Measurements from ENCODE around the gene ESR2. TPM values are rescaled to one million over a fixed set of nuclear protein-coding genes. Genes with fewer than 3 reads are reported as not detected.
A peak's percentile ranks its signal among the peaks of the same experiment; 100 is the strongest.

The ESR2 gene
- polyA plus RNA-seq, 1 of the 3 experiments (the other 2 are of a cell fraction), result 0.03 TPM

DNA sequence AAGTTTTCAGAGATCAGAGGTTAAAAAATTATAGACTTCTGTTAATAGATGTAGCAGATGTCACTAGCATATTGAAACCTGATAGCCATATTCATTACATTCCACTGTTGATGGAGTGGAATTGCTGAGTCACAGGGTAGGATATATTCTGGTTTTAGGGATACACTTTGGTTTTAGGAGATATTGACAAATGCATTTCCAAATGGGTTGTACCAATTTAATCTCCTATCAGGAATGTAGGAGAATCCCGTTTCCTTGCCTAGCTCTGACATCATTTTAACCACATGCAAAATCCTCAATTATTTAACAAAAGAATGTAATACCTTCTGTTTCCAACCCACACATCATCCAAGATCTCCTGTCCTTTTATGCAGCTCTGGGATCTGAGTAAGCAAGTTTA lies 30.7 kb upstream of the ESR2 start:
- no peak overlapping the region for H3K9ac ChIP-seq
- no peaks in the 10 kb centered on the region for H3K79me2 ChIP-seq (ENCODE audit: insufficient read depth)
- no peak overlapping the region for H3K27ac ChIP-seq (ENCODE audit: low read depth in 2 of 2, low read length in 1 of 2)
- no peaks in the 10 kb centered on the region for H3K9me3 ChIP-seq
- H3K4me2 ChIP-seq, result no peak overlapping the region
- H3K27me3 ChIP-seq (ENCODE audit: insufficient read depth), result no peaks in the 10 kb centered on the region
- no peaks in the 10 kb centered on the region for H3K4me1 ChIP-seq (ENCODE audit: control insufficient read depth in 1 of 2, insufficient read depth in 2 of 2, low read depth in 1 of 2, low read length in 1 of 2)
- no peaks in the 10 kb centered on the region for H3K9me2 ChIP-seq
- peaks cover 8% of the 10 kb centered on the region for H3F3A ChIP-seq (replicated peaks; ENCODE audit: insufficient read depth)
- H3K4me3 ChIP-seq (ENCODE audit: low read depth in 2 of 2, low read length in 1 of 2), result no peak overlapping the region
- H4K20me1 ChIP-seq (ENCODE audit: insufficient read depth), result no peaks in the 10 kb centered on the region
- 65% methylated on average over 1 of the region's 1 CpG for WGBS (ENCODE audit: low lambda C conversion rate)
- TF ChIP-seq, protein P1, sequence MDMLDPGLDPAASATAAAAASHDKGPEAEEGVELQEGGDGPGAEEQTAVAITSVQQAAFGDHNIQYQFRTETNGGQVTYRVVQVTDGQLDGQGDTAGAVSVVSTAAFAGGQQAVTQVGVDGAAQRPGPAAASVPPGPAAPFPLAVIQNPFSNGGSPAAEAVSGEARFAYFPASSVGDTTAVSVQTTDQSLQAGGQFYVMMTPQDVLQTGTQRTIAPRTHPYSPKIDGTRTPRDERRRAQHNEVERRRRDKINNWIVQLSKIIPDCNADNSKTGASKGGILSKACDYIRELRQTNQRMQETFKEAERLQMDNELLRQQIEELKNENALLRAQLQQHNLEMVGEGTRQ (IDR thresholded peaks at IDR 0.05; ENCODE audit: borderline replicate concordance, low read depth, low read length), result no peak
- TF ChIP-seq, protein P2, sequence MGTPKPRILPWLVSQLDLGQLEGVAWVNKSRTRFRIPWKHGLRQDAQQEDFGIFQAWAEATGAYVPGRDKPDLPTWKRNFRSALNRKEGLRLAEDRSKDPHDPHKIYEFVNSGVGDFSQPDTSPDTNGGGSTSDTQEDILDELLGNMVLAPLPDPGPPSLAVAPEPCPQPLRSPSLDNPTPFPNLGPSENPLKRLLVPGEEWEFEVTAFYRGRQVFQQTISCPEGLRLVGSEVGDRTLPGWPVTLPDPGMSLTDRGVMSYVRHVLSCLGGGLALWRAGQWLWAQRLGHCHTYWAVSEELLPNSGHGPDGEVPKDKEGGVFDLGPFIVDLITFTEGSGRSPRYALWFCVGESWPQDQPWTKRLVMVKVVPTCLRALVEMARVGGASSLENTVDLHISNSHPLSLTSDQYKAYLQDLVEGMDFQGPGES (IDR thresholded peaks at IDR 0.05; ENCODE audit: low read depth, low read length), result no peak
- peak; percentile 26; the same call in 1 of the 2 replicates for TF ChIP-seq JUND (IDR thresholded peaks at IDR 0.05)
- TF ChIP-seq POLR2AphosphoS5 (IDR thresholded peaks at IDR 0.05; ENCODE audit: low read depth, low read length), result no peak
- TF ChIP-seq EZH2phosphoT487 (IDR thresholded peaks at IDR 0.05; ENCODE audit: borderline replicate concordance, low read depth), result no peak
- TF ChIP-seq, protein P3, sequence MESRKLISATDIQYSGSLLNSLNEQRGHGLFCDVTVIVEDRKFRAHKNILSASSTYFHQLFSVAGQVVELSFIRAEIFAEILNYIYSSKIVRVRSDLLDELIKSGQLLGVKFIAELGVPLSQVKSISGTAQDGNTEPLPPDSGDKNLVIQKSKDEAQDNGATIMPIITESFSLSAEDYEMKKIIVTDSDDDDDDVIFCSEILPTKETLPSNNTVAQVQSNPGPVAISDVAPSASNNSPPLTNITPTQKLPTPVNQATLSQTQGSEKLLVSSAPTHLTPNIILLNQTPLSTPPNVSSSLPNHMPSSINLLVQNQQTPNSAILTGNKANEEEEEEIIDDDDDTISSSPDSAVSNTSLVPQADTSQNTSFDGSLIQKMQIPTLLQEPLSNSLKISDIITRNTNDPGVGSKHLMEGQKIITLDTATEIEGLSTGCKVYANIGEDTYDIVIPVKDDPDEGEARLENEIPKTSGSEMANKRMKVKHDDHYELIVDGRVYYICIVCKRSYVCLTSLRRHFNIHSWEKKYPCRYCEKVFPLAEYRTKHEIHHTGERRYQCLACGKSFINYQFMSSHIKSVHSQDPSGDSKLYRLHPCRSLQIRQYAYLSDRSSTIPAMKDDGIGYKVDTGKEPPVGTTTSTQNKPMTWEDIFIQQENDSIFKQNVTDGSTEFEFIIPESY (IDR thresholded peaks at IDR 0.05; ENCODE audit: borderline replicate concordance, low read depth), result no peak
- TF ChIP-seq TEAD4 (IDR thresholded peaks at IDR 0.05; ENCODE audit: borderline replicate concordance, insufficient read depth), result no peak
- no peak for TF ChIP-seq GABPA (IDR thresholded peaks at IDR 0.05; ENCODE audit: low read depth)
- TF ChIP-seq, protein P4, sequence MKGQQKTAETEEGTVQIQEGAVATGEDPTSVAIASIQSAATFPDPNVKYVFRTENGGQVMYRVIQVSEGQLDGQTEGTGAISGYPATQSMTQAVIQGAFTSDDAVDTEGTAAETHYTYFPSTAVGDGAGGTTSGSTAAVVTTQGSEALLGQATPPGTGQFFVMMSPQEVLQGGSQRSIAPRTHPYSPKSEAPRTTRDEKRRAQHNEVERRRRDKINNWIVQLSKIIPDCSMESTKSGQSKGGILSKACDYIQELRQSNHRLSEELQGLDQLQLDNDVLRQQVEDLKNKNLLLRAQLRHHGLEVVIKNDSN (IDR thresholded peaks at IDR 0.05; ENCODE audit: borderline replicate concordance, low read depth), result no peak
- 0 out of 2 replicates have a peak, but pooled peaks have one; percentile 19 for TF ChIP-seq TCF12 (IDR thresholded peaks at IDR 0.05)
- TF ChIP-seq FOSL2 (IDR thresholded peaks at IDR 0.05; ENCODE audit: borderline replicate concordance, low read depth), result peak; percentile 21; the same call in 1 of the 2 replicates
- no peak for TF ChIP-seq SIN3A (IDR thresholded peaks at IDR 0.05; ENCODE audit: borderline replicate concordance, low read depth, low read length)
- no peak for TF ChIP-seq RCOR1 (IDR thresholded peaks at IDR 0.05; ENCODE audit: low read length)
- TF ChIP-seq TAF1 (IDR thresholded peaks at IDR 0.05; ENCODE audit: borderline replicate concordance, low read depth, low read length), result no peak
- TF ChIP-seq, protein P5, sequence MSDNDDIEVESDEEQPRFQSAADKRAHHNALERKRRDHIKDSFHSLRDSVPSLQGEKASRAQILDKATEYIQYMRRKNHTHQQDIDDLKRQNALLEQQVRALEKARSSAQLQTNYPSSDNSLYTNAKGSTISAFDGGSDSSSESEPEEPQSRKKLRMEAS (IDR thresholded peaks at IDR 0.05; ENCODE audit: low read depth), result no peak
- TF ChIP-seq YY1 (IDR thresholded peaks at IDR 0.05; ENCODE audit: low read depth), result no peak
- TF ChIP-seq, protein P6, sequence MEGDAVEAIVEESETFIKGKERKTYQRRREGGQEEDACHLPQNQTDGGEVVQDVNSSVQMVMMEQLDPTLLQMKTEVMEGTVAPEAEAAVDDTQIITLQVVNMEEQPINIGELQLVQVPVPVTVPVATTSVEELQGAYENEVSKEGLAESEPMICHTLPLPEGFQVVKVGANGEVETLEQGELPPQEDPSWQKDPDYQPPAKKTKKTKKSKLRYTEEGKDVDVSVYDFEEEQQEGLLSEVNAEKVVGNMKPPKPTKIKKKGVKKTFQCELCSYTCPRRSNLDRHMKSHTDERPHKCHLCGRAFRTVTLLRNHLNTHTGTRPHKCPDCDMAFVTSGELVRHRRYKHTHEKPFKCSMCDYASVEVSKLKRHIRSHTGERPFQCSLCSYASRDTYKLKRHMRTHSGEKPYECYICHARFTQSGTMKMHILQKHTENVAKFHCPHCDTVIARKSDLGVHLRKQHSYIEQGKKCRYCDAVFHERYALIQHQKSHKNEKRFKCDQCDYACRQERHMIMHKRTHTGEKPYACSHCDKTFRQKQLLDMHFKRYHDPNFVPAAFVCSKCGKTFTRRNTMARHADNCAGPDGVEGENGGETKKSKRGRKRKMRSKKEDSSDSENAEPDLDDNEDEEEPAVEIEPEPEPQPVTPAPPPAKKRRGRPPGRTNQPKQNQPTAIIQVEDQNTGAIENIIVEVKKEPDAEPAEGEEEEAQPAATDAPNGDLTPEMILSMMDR (IDR thresholded peaks at IDR 0.05), result no peak
- TF ChIP-seq NFIC (IDR thresholded peaks at IDR 0.05; ENCODE audit: borderline replicate concordance), result no peak
- no peak for TF ChIP-seq RFX5 (IDR thresholded peaks at IDR 0.05; ENCODE audit: low read length)
- no peaks in the 10 kb centered on the region for H3K36me3 ChIP-seq (replicated peaks in 1 of 2; ENCODE audit: control insufficient read depth in 1 of 2, insufficient read depth in 2 of 2, low read length in 1 of 2)
- ChIA-PET POLR2A (no interaction called here), CTCF (interaction anchor here (1.5 to 3.3 kb wide), 2 partner anchors 22 to 105 kb away, joined by 4 to 11 read pairs; no protein-coding TSS in a partner anchor)
- H2AFZ ChIP-seq (ENCODE audit: low read depth), result no peak overlapping the region; the same call in 1 of the 2 replicates
- DNase-seq, result no peak

Data from SK-N-SH (cell line).